ENCODE results near the gene RAB33A.
"Not testable (repeated sequence)": the region's sequence is repeated elsewhere in the genome, so short reads cannot be mapped to it uniquely, and the experiment has no call there.

Gene RAB33A

GRCh38 chrX:130173190-130173895 lies 1.6 kb downstream of the RAB33A start:
- DNase-seq = no peak

GRCh38 chrX:130174045-130174704 lies 2.4 kb downstream of the RAB33A start:
- DNase-seq = no peak

GRCh38 chrX:130174937-130175336 lies 3.2 kb downstream of the RAB33A start:
- DNase-seq = no peak

GRCh38 chrX:130176354-130176776 lies 4.6 kb downstream of the RAB33A start:
- DNase-seq = no peak

- DNase-seq = no peak
Measured at GRCh38 chrX:130176942-130177341, 5.2 kb downstream of the RAB33A start.

GRCh38 chrX:130179170-130179569 lies 7.4 kb downstream of the RAB33A start:
- no peak for DNase-seq

GRCh38 chrX:130179579-130180215 lies 7.9 kb downstream of the RAB33A start:
- no peak for DNase-seq

GRCh38 chrX:130184168-130184567 lies 12.4 kb downstream of the RAB33A start:
- DNase-seq = no peak

- no peak for DNase-seq
Measured at GRCh38 chrX:130184857-130185256, 13.1 kb downstream of the RAB33A start.

GRCh38 chrX:130186651-130187050 lies 14.9 kb downstream of the RAB33A start:
- DNase-seq = no peak

GRCh38 chrX:130190801-130191200 lies 19.0 kb downstream of the RAB33A start:
- DNase-seq = no peak

- DNase-seq = no peak
Measured at GRCh38 chrX:130196466-130196865, 24.7 kb downstream of the RAB33A start.

GRCh38 chrX:130197464-130197863 lies 25.7 kb downstream of the RAB33A start:
- DNase-seq = no peak

GRCh38 chrX:130204647-130205046 lies 32.9 kb downstream of the RAB33A start:
- DNase-seq = no peak

- no peak for DNase-seq
Measured at GRCh38 chrX:130211415-130212186, 39.8 kb downstream of the RAB33A start.

GRCh38 chrX:130212371-130212770 lies 40.6 kb downstream of the RAB33A start:
- no peak for DNase-seq

GRCh38 chrX:130213376-130213775 lies 41.6 kb downstream of the RAB33A start:
- no peak for DNase-seq

GRCh38 chrX:130216320-130216719 lies 44.6 kb downstream of the RAB33A start:
- DNase-seq = no peak

GRCh38 chrX:130224810-130225209 lies 53.0 kb downstream of the RAB33A start:
- DNase-seq = no peak

- no peak for DNase-seq
Measured at GRCh38 chrX:130228871-130229270, 57.1 kb downstream of the RAB33A start.

GRCh38 chrX:130231184-130231583 lies 59.4 kb downstream of the RAB33A start:
- DNase-seq = not testable (repeated sequence)
